Activated CD4-positive, alpha-beta T cell treated with anti-CD3 and anti-CD28 coated beads for 1 hour (primary cell): ENCODE data around the gene RALGPS1.

Experiments used
- DNase-seq: peaks from one replicate; pipeline ENCODE4 v3.0.0-alpha.2; 2020

RALGPS1 gene

GRCh38 chr9:127195976-127196825 is 281.6 kb downstream of the RALGPS1 start:
- DNase-seq, result no peak

DNA sequence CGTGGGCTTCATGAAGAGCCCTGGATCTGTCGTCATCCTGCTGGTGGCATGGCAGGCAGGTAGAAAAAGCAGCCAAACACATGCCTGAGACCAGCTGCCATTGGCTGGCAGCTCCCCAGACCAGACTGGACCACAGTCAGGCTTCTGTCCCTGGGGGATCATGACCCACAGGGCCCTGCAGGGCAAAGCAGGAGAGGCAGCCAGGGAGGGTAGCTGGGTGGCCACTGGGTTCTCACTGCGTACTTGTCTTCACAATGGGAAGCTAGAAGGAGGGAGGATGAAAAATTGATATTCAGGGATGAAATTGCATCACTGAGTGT is 282.2 kb downstream of the RALGPS1 start:
- DNase-seq, result no peak

DNA sequence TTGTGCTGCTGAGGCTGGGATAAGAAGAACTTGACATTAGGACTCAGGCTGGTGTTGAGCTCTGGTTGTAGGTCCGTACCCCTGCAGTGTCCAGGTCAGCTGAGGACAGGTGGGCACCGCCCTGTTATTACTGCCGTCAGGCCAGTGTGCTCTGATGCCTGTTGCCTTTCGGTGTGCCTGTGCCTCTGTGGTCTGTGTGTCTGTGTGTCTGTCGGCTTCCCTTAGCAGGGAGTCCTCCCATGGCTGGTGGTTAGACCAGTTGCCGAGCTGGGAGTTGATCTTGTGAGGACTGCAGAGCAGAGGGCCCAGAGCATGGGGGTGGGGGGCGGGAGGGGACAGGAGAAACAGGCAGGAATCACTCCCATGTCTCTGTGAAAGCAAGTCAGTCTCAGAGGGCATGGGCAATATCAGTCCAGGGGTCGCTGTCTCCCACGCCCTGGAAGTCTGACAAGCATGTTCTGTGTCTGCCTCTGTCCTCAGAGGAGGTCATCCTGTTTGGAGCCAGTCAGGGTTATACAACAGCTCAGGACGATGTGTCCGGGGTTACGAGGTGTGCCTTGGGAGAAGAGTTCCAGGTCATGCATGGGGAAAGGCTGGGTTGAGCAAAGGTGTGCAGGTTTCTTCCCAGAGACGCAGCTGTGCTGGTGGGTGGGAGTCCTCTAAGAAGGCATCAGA is 282.7 kb downstream of the RALGPS1 start:
- DNase-seq, result no peak

- DNase-seq, result no peak
These were observed 283.4 kb downstream of the RALGPS1 start for GRCh38 chr9:127197861-127198430.

DNA sequence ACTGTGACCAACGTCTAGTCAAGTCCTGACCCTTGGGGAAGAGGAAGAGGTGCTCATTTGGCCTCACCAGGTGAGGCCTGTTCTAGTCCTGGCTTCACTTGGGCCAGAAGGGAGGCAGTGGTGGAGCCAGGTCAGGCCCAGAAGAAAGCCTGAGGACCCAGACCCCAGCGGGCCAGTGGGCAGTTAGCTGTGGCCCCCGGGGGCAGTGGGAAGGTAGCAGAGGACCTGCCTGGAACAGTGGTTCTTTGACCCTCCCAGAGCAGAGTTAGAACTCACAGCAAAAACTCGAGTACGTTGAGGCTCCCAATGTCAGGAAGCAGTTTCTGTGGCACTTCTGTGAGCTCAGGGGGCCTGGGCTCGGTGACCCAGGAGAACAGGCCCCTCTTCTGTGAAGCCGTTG is 284.0 kb downstream of the RALGPS1 start:
- DNase-seq, result no peak

- peak; percentile 60 for DNase-seq
These were observed 284.6 kb downstream of the RALGPS1 start for GRCh38 chr9:127199001-127199791.

DNA sequence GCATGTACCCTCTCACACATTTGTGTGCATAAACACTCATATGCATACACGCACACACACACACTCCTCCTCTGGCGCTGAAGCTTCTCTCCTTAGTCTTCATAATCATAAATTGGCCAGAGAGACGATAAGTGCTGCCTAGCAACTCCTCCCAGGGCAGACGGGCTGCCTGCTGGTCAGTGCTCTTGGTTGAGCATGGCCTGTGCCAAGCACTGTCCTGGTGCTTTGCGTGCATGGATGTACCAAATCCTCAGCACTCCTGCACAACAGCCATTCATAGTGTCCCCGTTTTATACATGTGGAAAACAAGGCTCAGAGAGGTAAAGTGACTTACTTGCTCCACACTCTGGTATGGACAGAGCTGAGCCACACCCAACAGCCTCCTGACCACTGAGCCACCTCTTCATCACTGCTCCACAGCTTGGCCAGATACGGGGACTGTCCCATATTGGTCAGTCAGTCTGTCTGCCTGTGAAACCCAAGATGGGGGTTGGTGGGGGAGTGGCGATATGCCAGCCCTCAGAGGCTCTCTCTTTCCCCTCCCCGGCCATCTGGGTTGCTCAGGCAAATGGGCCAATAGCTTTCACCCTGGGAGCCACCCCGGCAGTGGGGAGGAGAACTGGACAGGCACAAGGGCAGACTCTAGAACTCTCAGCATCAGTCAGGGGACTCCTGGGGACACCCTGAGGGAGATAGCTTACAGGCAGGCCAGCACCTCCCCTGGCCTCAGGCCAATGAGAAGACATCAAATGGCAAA is 285.7 kb downstream of the RALGPS1 start:
- DNase-seq, result no peak

GRCh38 chr9:127201071-127201541 is 286.5 kb downstream of the RALGPS1 start:
- DNase-seq, result no peak

- no peak for DNase-seq
These were observed 287.1 kb downstream of the RALGPS1 start for GRCh38 chr9:127201731-127202130.

DNA sequence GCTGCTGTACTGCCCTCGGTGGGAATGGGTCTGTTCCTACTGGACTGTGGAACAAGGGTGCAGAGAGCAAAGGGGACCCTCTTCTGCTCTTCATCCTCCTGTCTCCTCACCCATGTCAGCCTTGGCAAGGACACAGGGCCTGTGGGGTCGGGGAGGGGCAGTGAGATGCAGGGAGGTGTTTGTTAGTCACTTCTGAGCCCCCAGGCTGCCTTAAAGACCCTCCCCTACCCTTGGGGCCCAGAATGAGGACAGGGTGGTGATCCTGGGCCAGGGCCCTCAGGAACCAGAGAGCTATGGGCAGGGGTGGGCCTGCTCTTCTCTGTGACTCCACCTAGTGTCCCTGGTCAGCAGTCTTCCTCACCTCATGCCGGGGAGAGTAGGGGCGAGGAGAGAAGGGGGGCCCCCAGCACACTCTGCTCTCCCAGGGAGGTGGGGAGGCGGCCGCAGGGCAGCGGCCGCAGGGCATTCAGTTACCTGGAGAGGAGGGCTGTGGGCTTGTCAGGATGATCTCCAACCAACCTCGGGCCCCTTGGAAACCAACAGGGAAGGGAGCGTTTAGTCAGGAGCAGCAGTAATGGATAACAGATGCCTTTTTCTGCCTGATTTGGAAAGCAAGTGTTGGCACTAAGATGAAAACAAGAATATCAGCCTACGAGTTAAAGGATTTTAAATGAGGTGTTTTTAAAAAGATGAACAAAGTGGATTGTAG is 288.0 kb downstream of the RALGPS1 start:
- no peak for DNase-seq

- DNase-seq, result no peak
These were observed 289.2 kb downstream of the RALGPS1 start for GRCh38 chr9:127203681-127204327.

- DNase-seq, result no peak
These were observed 290.3 kb downstream of the RALGPS1 start for GRCh38 chr9:127204771-127205470.

GRCh38 chr9:127205952-127206351 is 291.4 kb downstream of the RALGPS1 start:
- no peak for DNase-seq

DNA sequence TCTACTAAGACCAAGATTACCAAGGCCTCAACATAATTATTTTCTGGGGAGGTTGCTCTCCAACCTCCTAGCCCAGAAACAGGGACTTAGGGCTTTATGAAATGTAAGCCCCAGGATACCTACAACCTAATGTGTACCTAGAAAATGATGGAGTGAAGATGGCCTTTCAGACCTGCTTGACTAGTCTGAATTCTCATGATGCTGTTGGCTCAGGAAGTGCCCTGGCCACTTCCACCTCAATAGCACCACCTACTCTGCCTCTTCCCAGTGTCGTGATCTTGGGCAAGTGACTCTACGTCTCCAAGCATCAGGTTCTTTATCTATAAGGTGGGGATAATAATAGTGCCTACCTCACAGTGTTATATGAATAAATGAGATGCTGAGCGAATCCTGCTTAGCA is 292.1 kb downstream of the RALGPS1 start:
- DNase-seq, result no peak

DNA sequence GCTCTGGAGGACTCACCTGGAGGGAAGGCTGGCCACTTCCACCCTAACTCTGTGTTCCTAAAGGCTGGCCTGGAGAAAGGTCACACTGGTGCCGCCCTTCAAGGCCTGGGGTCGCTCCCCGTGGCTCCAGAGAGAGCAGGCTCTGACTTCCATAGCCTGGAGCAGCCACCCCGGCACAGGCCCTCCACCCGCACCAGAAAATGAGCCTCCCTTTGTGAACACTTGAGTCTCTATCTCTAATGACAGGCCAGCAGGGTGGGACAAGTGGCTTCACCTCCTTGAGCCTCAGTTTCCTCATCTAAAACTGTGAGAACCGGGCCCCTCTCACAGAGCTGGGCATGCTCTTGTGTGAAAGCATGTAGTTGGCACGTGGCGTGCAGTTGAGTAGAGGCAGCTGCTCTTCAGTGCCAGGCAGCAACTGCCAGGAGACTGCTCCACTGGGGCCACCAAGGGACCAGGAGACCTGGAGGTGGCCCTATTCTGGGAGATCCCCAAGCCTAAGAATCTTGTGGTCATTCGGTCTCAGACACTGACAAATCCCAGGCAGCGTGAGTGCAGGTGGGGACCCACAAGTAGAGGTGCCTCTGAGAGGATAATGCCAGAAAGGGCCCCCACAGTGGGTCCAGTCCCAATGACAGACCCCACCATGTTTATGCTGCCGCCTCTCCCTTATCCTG is 293.3 kb downstream of the RALGPS1 start:
- DNase-seq, result no peak

DNA sequence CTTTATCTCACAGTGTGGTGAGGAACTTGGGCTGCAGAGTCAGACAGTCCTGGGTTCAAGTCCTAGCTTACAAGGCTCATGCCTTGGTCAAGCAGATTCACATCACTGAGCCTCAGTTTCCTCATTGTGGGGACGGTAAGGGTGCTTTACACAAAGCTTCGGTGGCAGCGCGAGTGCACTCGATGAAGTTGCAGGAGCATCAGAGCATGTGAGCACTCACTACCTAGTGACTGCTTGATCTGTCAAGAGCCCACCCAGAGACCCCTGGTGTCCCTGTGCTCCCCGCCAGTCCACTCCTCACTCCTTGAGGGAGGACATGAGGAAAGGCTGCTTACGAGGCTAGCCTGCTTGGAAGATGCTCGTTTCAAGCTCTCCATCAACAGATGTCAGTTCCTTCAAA is 293.8 kb downstream of the RALGPS1 start:
- DNase-seq, result no peak

GRCh38 chr9:127209220-127209619 is 294.6 kb downstream of the RALGPS1 start:
- no peak for DNase-seq

DNA sequence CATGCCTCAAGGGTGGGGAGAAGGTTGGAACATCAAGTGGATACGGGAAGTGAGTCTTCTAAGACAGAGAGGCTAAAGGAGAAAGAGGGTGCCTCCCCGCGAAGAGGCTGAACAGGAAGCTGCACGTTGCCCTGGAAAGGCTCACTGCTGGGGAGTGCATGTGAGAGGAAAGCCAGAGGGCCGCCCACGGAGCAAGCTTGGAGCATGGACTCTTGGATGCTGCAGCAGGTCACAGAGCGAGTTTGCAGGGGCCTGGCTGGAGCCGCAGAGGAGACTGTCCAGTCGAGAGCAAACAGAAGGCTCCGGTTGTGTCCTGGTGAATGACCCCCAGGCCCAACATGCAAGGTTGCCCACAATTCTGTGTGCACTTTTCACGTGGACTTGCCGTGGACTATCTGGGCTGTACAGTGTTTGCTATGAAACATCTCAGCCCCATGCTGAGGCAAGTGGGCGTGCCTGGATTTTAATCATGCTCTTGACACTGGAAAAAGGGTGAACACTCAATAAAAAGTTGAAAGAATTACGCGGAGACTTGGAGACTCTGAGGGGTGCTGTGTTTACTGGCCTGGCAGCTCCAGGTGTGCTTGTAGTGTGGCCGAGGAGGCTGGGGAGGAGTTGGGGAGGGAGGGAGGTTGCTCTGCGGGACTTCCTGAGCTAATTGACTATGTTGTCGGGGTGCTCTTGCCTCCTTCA is 295.5 kb downstream of the RALGPS1 start:
- DNase-seq, result no peak
